Gastroesophageal sphincter (tissue), 4 donors: Measurements from ENCODE around the gene NLGN2. TPM values are rescaled to one million over a fixed set of nuclear protein-coding genes. Genes with fewer than 3 reads are reported as not detected.

Source experiments
- ATAC-seq: fragments of 150-250 bp; one replicate; pipeline ENCODE4 v1.9.1; 2016; ENCODE audit warnings: mild to moderate bottlenecking, moderate library complexity
- H3K27ac ChIP-seq, 4 donors: fragments of 200-600 bp; sonication (generic) in 3 of 4; 1 replicate in 3 of 4; 2 replicates in 1 of 4; pipeline ENCODE4 v1.5.1; 2016 to 2019
- H3K27me3 ChIP-seq: fragments of 200-600 bp; sonication (generic); one replicate; pipeline ENCODE4 v1.5.1; 2019
- H3K36me3 ChIP-seq, 2 donors: fragments of 200-600 bp; sonication (generic); one replicate each; pipeline ENCODE4 v1.5.1; 2019; ENCODE audit warnings: control low read depth in 1 of 2
- H3K4me1 ChIP-seq, 3 donors: fragments of 200-600 bp; sonication (generic); 1 replicate in 2 of 3; 2 replicates in 1 of 3; pipeline ENCODE4 v1.5.1; 2016 to 2019; ENCODE audit warnings: control low read depth in 2 of 3
- H3K4me3 ChIP-seq, 2 donors: fragments of 200-600 bp; sonication (generic); one replicate each; pipeline ENCODE4 v1.5.1; 2019; ENCODE audit warnings: mild to moderate bottlenecking in 1 of 2, moderate library complexity in 1 of 2
- H3K9me3 ChIP-seq, 3 donors: fragments of 200-600 bp; sonication (generic); one replicate each; pipeline ENCODE4 v1.5.1; 2017 to 2019; ENCODE audit warnings: control low read depth in 2 of 3
- CTCF ChIP-seq, 4 experiments: fragments of 200-600 bp in 2 of 4; fragments of 450-650 bp in 2 of 4; sonication (generic) in 1 of 4; IDR thresholded peaks; one replicate each; pipeline ENCODE4 v1.5.1; 2017 to 2019; ENCODE audit warnings: antibody characterized with exemption in 4 of 4, mild to moderate bottlenecking in 2 of 4, moderate library complexity in 2 of 4
- EP300 ChIP-seq: sonication (generic); formaldehyde crosslinking; IDR thresholded peaks from one replicate; pipeline ENCODE4 v1.6.1; 2017; ENCODE audit warnings: antibody characterized with exemption, mild to moderate bottlenecking
- POLR2A ChIP-seq, 2 donors: fragments of 450-650 bp; IDR thresholded peaks; one replicate each; pipeline ENCODE4 v1.6.1; 2017; ENCODE audit warnings: antibody characterized with exemption in 2 of 2, mild to moderate bottlenecking in 2 of 2, moderate library complexity in 1 of 2
- POLR2AphosphoS5 ChIP-seq: sonication (generic); formaldehyde crosslinking; IDR thresholded peaks from one replicate; pipeline ENCODE4 v1.6.1; 2017; ENCODE audit warnings: antibody characterized with exemption
- WGBS, 2 donors: methylation state at CpG; one replicate each; pipeline ENCODE4 v1.1.5; 2018; ENCODE audit warnings: low coverage in 1 of 2; 5-methylcytosine and 5-hydroxymethylcytosine counted together
- total RNA-seq, 4 donors: library from RNA; depleted of rRNA; stranded (reverse); fragments of >200 nt; gene quantifications; one replicate each; pipeline ENCODE4 v1.1.0, GENCODE V29; 2016

The NLGN2 gene
- total RNA-seq, 4 donors from 2014 or later = 9.9 to 28.4 (median 14.4) TPM

- Histone ChIP-seq H3K4me3 (no peak overlapping the region), H3K9me3 (no peaks in the 10 kb centered on the region), H3K4me1 (peaks cover 2 to 37% (median 17%) of the 10 kb centered on the region in 3 donors), H3K36me3 (peaks cover 0 to 55% of the 10 kb centered on the region in 2 donors), H3K27me3 (no peaks in the 10 kb centered on the region), H3K27ac (peak overlapping the region in 1 of 4 donors; percentile 8)
- 80 to 95% methylated on average over 4 to 7 of the region's 14 CpGs for WGBS, 2 donors
- TF ChIP-seq POLR2AphosphoS5 = no peak
- no peak for TF ChIP-seq EP300
- TF ChIP-seq POLR2A (IDR thresholded peaks at IDR 0.05) = no peak
- no peak for TF ChIP-seq CTCF (IDR thresholded peaks at IDR 0.05)
- no peak for ATAC-seq
Observed at GRCh38 chr17:7463372-7463846, 55.8 kb downstream of the NLGN2 start.

DNA sequence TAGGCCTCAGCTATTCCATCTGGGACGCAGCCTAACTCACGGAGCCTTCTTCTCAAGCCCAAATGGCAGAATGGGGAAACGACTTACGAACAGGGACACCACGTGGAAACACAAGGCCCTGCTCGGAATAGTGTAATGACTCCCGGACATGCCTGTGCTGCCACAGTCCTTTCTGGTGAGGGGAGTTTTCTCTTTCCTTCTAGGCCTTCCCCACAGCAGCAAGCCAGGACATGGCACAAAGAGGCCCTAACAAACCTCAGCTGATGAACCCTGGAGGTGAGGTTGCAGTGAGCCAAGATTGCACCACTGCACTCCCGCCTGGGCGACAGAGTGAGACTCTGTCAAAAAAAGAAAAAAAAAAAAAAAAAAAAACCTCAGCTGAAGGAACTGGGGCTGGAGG, 56.4 kb downstream of the NLGN2 start:
- Histone ChIP-seq H3K36me3 (peaks cover 0 to 55% of the 10 kb centered on the region in 2 donors), H3K27me3 (no peaks in the 10 kb centered on the region), H3K9me3 (no peaks in the 10 kb centered on the region), H3K4me1 (peaks cover 2 to 44% (median 17%) of the 10 kb centered on the region in 3 donors), H3K4me3 (no peak overlapping the region), H3K27ac (no peak overlapping the region)
- WGBS, 2 donors = no CpG with 5 or more reads among the region's 9 CpGs
- ATAC-seq = no peak
- TF ChIP-seq POLR2AphosphoS5 (no peak), CTCF (IDR thresholded peaks at IDR 0.05) (no peak), POLR2A (IDR thresholded peaks at IDR 0.05) (no peak), EP300 (no peak)

DNA sequence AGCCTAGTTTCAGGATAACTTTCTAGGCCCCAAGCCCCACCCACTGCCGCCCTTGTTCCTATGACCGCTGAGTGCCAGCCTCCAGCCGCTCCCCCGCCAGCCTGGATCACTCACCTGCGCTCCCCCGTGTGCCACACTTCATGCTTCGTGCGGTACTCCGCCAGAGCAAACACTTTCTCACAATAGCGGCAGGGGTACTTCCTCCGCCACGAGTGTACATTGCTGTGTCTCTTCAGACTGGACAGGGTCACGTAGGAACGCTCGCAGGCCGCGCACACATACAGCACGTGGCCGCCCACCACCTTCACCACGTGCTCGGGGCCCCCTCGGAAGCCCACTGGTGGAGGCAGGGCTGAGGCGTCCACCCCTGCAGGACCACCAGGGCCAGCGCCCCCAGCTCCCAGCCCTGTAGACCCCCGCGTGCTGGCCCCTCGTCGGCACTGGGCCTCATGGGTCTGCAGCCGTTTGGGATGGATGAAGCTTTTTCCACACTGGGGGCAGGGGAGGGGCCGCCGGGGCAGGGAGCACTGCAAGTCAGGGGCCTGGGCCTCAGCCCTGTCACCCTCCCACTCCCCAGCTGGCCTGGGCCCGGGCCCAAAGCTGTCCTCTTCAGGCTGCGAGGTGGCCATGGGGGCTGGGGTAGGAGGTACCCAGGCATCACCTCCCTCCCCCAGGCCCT, 58.1 kb downstream of the NLGN2 start:
- H3K36me3 ChIP-seq = peaks cover 0 to 55% of the 10 kb centered on the region in 2 donors
- H3K4me1 ChIP-seq = peaks cover 2 to 54% (median 17%) of the 10 kb centered on the region in 3 donors
- 92% methylated on average over 19 of the region's 33 CpGs; no CpG with 5 or more reads in 1 of the 2 donors for WGBS, 2 donors

DNA sequence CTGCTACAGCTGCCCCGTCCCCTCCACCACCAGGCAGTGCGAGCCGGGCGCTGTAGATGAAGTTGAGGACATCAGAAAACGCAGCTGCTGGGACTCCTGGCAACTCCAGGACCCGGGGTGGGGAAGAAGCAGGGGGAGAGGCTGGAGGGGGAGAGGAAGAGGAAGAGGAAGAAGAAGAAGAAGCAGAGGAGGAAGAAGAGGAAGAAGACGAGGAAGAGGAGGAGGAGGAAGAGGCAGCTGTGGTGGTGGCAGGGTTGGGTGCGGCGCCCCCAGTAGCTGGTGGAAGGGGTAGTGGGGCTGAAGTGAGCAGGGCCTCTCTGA, 58.6 kb downstream of the NLGN2 start:
- H3K4me3 ChIP-seq = no peak overlapping the region
- 40 to 46% methylated on average over 1 to 2 of the region's 9 CpGs for WGBS, 2 donors
- peaks cover 2 to 60% (median 17%) of the 10 kb centered on the region in 3 donors for H3K4me1 ChIP-seq
- TF ChIP-seq POLR2A (IDR thresholded peaks at IDR 0.05) (no peak), EP300 (no peak), POLR2AphosphoS5 (no peak), CTCF (IDR thresholded peaks at IDR 0.05) (no peak)
- no peak for ATAC-seq
- no peaks in the 10 kb centered on the region for H3K27me3 ChIP-seq
- H3K36me3 ChIP-seq = peaks cover 0 to 55% of the 10 kb centered on the region in 2 donors
- peak overlapping the region; percentile 7 to 74 (median 70) for H3K27ac ChIP-seq
- no peaks in the 10 kb centered on the region for H3K9me3 ChIP-seq

More for the DNA sequence above, 58.1 kb downstream of the NLGN2 start:
- Histone ChIP-seq H3K4me3 (no peak overlapping the region), H3K9me3 (no peaks in the 10 kb centered on the region), H3K27ac (peak overlapping the region in 3 of 4 donors; percentile 70 to 74 (median 71)), H3K27me3 (no peaks in the 10 kb centered on the region)
- no peak for TF ChIP-seq POLR2AphosphoS5
- no peak for TF ChIP-seq EP300
- TF ChIP-seq CTCF (IDR thresholded peaks at IDR 0.05) = no peak
- no peak for TF ChIP-seq POLR2A (IDR thresholded peaks at IDR 0.05)
- no peak for ATAC-seq
